AG09319 (cell line): ENCODE measurements around the gene PAIP2B.

Source experiments
- DNase-seq: peaks from one replicate; pipeline ENCODE4 v3.0.0-alpha.2; 2010; ENCODE audit warnings: low read depth; ENCODE audit errors: extremely low read depth
- TF ChIP-seq, protein P1 (sequence below): IDR thresholded peaks from 2 replicates; pipeline ENCODE4 v1.5.1; 2011; ENCODE audit warnings: low read depth, mild to moderate bottlenecking, inconsistent platforms, low read length, moderate library complexity

Gene PAIP2B

DNA sequence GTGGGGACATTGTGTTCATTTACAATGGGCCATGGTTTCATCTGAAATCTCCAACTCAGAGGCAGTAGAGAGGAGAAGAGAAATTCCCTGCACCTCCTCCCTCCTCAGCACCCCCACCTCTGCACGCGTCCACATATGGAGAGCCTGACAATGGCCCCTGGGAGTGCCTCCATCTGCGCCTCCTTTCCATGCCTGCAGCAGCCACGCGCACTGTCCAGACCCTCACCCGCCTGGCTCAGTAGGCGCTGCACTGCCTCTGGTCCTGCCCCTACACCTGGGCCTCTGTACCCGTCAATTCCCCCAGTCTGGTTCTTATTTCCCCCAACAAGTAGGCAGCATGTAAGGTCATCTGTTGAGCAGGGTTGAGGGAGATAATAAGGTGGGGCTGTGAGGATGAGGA is 72.6 kb downstream of the PAIP2B start:
- DNase-seq, result no peak
- TF ChIP-seq, protein P1, sequence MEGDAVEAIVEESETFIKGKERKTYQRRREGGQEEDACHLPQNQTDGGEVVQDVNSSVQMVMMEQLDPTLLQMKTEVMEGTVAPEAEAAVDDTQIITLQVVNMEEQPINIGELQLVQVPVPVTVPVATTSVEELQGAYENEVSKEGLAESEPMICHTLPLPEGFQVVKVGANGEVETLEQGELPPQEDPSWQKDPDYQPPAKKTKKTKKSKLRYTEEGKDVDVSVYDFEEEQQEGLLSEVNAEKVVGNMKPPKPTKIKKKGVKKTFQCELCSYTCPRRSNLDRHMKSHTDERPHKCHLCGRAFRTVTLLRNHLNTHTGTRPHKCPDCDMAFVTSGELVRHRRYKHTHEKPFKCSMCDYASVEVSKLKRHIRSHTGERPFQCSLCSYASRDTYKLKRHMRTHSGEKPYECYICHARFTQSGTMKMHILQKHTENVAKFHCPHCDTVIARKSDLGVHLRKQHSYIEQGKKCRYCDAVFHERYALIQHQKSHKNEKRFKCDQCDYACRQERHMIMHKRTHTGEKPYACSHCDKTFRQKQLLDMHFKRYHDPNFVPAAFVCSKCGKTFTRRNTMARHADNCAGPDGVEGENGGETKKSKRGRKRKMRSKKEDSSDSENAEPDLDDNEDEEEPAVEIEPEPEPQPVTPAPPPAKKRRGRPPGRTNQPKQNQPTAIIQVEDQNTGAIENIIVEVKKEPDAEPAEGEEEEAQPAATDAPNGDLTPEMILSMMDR, result no peak

DNA sequence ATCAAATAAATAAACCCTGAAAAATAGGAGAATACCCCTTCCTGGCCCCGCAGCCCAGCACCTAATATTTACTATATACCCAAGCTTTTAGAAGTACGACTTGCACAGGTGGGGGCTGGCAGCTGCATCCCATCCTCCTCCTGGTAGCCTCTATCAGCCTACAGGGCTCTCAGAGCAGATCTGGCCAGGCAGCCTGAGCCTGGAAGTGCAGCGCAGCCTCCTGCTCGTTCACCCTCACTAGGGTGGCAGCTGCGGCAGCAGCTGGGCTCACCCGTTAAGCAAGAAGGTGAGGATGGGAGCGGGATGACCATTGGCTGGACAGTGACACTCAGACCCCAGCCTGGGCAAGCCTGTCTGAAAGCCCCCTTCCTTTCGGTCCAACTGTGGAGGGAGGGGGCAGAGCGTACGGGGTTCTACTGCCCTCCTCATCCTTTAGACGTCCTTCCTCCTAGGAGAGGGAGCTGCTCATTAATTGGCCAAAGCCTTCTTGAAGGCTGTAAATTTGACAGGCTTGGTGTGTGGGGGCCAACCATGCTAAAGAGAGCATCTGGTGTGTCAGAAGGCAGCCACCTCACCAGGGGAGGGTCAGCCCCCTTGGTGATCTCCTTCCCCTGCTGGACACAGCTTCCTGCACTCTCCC is 73.2 kb downstream of the PAIP2B start:
- TF ChIP-seq, protein P1, result no peak
- no peak for DNase-seq

DNA sequence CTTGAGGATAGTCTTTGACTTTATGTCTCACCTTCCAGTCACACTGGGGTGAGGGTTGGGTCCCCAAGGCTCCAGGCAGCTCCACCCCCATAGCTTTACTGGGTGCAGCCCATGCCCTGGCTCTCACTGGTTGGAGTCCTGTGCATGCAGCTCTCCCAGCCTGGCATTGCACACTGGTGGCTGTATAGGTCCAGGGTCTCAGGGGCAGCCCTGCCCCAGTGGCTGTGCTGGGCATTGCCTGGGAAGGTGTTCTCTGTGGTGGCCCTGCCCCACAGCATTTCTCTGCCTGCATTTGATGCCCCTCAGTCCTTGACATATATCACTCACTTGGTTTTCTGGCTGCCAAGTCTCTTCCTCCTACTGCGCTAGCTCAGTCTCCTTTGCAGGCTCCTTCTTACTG is 75.3 kb downstream of the PAIP2B start:
- DNase-seq, result no peak
- TF ChIP-seq, protein P1, result no peak

DNA sequence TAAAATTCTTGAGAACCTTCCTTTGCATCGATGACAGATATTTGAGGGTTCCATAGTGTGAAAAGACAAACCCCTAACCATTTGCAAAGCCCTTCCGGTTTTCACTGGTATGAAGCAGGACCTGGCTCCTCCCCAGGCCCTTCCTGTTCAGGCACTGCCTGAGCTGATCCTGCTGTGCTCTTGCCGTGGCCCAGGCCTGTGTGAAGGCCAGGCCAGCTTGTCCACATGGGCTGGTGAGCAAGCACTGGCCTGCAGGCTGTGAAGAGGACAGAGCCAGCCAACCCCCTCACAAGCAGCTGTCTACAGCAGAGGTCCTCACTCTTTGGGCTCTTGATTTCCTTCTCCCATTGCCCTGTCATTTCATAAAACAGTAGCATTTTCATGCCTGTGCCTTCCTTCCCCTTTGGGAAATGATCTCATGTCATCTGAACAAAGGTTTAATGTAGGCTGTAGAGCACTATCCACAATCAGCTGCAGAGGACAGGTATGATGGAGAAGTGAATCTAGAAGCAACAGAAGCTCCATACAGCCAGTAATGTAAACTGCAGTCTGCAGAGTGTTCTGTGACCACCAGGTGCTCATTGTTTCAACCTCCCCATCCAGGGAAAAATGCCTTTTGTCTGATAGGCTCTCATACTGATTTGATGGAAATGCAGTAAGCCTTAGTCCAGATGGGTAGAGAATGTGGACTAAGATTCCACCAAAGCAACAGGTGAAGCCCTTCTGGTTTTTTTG is 76.7 kb downstream of the PAIP2B start:
- no peak for DNase-seq
- TF ChIP-seq, protein P1, result no peak

DNA sequence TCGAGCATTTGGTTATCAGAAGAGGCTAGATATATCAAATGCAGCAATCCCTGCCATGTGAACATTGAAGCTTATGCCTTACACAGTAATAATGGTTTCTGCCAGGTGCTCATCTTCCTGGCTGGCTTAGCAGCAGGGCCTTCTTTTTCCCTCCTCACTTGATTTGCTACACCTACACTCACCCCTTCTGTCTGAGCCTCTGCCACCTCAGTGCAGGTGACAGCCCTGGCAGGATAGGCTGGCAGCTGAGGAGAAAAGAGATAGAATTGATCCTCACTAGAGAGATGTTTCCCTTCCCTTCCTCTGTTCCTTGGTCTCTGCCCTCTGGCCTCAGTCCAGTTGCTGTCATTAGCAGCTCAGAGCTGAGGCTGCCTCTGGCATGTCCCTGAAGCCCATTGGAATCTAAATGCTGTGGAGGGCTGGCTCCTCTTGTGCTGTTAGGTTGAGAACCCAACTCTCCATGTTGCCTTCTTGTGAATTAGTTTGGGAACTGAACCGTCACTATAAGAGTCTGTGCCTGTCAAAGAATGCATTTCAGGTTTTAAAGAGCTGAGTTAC is 78.3 kb downstream of the PAIP2B start:
- TF ChIP-seq, protein P1, result no peak
- DNase-seq, result no peak

DNA sequence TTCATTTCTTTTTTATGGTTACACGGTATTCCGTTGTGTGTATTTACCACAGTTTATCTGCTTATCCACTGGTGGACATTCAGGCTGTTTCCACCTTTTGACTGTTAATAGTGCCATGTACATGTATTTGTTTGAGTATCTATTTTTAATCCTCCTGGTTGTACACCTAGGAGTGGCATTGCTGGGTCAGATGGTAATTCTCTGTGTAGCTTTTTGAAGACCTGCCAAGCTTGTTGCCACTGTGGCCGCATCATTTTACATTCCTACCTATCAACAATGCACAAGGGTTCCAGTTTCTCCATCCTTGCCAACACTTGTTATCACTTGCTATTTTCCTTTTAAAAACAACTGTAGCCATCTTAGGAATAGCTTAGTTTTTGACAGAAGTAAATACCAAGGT is 83.1 kb downstream of the PAIP2B start:
- no peak for DNase-seq
- TF ChIP-seq, protein P1, result no peak

DNA sequence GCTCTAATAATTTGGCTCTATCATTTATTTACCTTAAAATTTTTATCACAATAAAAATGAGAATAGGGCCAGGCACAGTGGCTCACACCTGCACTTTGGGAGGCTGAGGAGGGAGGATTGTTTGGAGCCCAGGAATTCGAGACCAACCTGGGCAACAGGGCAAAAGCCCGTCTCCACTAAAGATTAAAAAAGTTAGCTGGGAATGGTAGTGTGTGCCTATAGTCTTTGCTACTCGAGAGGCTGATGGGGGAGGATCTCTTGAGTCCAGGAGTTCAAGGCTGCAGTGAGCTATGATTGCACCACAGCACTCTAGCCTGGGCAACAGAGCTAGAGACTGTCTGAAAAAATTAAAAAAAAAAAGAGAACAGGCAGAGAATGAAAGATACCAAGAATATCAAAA is 90.7 kb downstream of the PAIP2B start:
- TF ChIP-seq, protein P1, result no peak
- no peak for DNase-seq
